HG03432 (cell line): ENCODE measurements around the gene ST6GALNAC4.
A peak's percentile ranks its signal among the peaks of the same experiment; 100 is the strongest.

Experiments
- ATAC-seq: cut with Tn5 transposase; IDR thresholded peaks from one replicate; pipeline ENCODE4 v1.9.1; 2021; ENCODE audit warnings: mild to moderate bottlenecking, moderate library complexity; ENCODE audit not compliant: unreplicated experiment

ST6GALNAC4 gene

DNA sequence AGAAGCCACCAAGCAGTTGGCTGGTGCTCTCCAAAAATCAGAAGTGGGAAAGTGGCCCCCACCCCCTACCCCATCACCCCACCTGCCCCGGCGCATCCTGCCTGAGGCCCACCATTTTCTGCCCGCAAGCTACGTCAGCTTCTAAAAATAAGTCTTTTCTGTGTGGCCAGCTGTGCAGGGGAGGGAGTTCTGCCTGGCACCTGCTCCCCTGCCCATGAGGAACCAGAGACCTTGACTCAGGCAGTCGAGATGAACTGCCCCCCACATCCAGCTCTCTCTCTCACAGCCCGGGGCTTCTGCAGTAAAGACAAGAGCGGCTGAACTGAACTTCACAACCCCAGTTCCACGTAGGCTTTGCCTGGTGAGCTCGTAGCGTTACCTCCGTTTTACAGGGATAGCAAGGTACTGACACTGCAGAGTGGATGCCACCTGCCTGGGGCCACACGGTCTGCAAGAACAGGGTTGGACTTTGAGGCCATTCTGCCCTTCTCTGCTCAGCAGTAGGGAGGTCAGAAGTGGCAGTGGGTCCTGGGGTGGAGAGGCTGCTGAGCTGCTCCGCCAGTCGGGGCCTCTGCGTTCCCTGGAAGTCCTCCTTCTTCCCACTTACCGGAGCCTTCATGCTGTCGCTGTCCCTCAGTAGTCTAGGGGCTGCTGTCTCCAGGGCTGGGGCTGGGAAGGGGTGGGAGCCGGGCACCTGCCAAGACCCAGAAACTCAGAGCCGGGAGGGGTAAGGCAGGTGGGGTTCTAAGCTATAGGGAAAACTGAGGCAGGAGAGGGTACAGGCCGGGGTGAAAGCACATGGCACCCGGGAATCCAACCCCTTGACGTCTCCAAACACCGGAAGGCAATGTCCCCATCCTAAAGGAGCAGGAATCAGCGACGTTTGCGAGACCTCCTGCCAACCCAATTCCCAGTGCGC, 781 bp downstream of the ST6GALNAC4 start:
- ATAC-seq = peak; percentile 25

- ATAC-seq = no peak
These were observed 1.5 kb downstream of the ST6GALNAC4 start for GRCh38 chr9:127915325-127915752.

DNA sequence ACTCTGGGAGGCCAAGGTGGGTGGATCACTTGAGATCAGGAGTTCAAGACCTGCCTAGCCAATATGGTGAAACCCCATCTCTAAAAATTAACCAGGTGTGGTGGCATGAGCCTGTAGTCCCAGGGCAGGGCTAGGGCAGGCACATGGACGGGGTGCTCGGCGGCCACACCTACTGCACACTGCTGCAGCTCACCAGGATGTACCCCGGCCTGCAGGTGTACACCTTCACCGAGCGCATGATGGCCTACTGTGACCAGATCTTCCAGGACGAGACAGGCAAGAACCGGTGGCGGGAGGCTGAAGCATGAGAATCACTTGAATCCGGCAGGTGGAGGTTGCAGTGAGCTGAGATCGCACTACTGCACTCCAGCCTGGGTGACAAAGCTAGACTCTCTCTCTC, 3.2 kb downstream of the ST6GALNAC4 start:
- ATAC-seq = no peak

DNA sequence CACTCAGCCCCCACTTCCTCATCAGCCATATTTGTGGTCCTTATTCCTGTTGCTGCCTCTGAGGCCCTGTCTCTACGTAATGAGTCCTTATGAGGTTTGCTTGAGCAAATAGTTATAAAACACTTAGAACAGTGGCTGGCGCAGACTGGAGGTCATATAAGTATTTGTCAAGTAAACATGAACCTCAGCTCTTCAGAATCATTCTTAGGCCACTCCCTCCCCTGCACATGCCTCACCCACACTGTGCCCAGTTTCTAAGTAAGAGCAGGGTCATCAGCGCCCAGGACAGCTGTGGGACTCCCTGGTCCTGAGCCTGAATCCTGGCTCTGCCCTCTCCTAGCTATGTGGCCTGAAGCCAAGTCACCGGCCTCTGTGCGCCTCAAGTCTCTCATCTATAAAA, 4.0 kb downstream of the ST6GALNAC4 start:
- no peak for ATAC-seq

DNA sequence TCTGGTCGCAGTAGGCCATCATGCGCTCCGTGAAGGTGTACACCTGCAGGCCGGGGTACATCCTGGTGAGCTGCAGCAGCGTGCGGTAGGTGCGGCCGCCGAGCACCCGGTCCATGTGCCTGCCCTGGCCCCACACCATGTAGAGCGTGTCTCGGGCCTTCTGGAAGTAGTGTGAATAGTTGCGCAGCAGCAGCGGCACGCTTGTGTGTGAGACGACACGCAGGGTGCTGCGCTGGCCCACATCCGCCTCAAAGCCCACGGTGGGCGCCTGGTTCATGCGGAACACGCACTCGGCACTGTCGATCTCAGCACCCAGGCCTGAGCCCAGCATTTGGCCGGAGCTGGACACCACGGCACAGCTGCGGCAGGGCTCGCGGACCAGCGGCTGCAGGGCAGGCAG, 4.5 kb downstream of the ST6GALNAC4 start:
- no peak for ATAC-seq

DNA sequence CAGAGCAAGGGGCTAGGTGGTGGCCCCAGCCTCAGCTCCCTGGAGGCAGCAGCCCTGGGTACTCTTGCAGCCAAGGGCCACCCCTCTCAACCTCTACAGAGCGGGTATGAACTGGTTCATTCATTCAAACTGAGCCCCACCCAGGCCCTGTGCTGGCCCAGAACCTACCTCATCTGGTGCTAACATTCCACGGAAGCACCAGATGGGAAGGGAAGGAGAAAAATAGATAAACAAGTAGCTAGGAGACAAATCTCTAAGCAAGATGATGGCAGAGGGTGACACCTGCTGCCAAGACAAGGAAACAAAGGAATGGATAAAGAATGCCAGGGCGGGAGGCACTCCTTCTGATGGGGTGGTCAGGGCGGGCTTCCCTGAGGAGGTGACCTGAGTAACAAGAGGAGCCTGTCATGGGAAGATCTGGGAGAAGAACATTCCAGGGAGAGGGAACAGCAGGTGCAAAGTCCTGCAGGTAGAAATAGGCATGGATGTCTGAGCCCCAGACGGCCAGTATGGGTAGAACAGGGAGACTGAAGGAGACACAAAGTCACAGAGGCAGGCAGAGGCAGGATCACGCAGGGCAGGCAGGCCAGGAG, 6.1 kb downstream of the ST6GALNAC4 start:
- ATAC-seq = no peak

- no peak for ATAC-seq
These were observed 7.0 kb downstream of the ST6GALNAC4 start for GRCh38 chr9:127909839-127910273.

DNA sequence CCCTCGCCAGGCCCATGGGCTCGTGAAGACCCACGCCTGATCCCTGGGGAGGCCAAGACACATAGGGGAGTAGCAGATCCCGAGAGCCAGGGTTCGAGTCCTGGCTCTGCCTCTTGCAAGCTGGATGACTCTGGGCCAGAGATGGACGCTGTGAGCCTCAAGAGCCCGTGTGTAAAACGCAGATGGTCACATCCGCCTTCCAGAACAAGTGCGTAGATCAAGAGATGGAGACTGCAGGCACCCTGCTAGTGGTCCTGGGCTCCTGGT, 8.2 kb downstream of the ST6GALNAC4 start:
- no peak for ATAC-seq

DNA sequence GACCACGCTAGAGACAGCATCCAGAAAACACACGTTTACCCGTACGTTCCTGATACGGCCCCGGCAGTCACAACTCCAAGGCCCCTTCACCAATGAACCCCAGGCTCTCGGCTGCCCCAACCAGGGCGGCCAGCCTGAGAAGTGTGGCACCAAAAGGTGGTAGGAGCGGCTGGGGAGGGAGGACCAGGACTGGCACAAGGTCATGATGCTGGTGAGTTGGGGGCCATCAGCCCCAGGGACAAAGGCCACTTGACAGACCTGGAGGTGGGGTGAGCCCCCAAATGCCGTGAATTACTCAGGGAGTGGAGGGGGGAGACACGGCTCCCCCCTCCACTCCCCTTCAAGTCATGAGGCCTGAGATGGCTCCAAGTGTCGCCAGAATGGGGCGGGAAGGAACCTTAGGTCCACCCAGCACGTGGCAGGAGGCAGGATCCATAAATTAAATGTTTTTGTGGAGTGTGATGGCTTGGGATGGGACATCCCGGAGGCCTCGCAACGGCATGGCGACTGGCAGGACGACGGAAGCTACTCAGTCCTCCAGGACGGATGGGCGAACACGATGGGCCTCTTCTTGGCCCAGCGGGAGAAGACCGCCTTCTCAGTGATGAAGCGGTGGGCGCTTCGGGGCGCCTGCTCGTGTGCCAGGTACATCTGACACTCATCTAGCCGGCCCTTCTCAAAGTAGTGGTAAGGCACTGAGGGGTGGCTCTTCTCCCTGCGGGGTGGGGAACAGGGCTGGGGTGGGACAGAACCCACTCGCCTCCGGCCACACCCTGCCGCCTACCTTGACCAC, 8.8 kb downstream of the ST6GALNAC4 start:
- ATAC-seq = no peak

- peak; percentile 36 for ATAC-seq
These were observed 11.1 kb downstream of the ST6GALNAC4 start for GRCh38 chr9:127905788-127906191.

DNA sequence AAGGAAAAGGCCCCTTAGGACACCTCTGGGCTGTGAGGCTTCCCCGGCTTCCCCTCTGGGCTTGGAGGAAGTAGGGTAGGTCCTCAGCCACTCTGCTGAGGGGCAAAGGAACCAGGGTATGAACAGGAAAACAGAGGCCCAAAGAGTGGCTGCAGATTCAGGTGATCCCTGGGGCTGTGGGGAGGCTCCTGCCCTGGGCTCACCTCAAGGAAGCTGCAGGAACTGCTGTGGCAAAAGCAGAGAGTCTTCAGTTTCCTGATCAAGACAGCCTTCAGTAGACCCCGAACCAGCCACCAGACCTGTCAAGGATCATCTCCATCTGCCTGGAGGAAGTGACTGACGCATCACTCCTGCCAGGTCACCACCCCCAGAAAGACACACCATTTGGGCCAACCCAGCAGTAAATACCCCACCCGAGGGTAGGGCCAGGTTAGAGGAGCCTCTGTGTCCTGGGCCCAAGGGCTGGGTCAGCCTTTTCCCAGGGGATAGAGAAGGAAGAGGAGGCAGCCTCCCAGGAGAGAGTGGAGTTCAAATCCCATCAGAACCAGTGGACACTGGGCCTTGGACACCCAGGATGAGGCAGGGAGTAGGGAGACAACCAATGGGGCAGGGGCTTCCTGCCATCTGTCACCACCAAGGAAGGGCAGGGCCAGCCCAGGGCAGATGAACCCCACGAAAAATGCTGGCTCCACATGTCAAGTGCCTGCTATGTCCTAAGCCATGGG, 11.7 kb downstream of the ST6GALNAC4 start:
- peak; percentile 1 for ATAC-seq

GRCh38 chr9:127904561-127905003, 12.3 kb downstream of the ST6GALNAC4 start:
- no peak for ATAC-seq

- no peak for ATAC-seq
These were observed 13.0 kb downstream of the ST6GALNAC4 start for GRCh38 chr9:127903557-127904475.

DNA sequence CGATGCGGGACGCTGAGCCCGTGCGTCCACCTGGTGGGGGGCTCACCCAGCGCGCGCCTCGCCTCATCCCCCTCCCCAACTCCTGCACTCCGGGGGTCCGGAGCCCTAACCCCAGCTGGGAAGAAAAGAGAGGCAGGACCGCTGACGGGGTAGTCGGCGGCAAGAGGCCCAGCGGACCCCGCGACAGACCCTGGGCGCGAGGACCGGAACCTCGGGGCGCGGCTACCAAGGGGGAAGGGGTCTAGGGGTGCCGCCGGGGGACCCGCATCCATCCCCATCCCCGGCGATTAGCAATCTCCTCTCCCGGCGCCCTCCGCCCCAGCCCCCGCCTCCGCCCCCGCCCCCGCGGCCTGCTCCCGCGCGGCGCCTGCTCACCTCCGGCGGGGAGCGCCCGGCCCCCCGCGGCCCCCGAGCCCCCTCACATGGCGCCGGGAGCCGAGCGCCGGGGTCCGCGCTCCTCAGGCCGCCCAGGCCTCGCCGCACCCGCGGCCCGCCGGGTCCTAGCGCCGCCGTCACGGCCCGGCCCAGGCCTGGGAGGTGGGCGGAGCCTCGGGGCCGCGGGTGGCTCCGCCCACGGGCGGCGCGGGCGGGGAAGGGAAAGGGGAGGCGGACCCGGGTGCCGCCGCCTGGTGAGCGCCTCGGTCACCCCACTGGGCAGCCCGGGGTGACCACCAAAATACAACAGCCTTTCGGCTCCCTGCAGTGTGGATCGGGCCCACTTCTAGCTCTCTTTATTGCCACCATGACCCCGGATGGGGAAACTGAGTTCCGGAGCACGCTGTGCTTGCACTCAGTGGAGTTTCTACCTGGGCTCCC, 17.5 kb downstream of the ST6GALNAC4 start, which contains the start of gene ST6GALNAC6:
ST6GALNAC6 (minus strand) TSS at position 476 of the 816 bp plus-strand sequence. CDS start 1,622 bp downstream, outside the sequence.
- ATAC-seq = peak; percentile 67

DNA sequence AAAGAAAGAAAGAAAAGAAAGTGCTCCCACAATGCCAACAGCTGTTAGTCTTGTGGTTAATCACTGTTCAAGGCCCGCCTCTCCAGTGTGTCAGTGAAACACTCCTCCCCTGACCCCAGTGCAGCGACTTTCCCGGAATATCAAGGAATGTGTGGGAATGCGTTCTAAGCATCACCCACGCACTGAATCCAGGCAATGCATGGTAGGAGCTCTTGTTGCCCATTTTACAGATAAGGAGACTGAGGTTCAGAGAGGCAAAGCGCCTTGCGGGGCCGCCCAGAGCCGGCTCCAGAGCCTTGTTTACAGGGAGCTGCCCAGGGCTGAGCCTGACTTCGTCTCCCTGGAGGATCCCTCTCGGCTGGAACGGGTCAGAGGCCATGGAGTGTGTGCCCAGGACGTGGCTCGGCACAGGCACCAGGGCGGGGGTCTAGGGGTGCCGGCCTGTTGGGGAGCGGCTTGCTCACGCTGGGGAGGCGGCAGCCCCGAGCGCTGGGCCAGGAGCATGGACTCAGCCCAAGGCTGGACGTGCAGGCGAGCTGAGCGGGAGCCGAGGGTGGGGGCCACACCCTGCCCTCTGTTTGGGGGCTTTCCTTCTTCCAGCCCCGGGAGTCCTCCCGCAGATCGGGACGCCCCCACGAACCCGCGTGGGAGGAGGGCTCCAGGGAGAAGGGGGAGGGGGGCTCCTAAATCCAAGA, 18.3 kb downstream of the ST6GALNAC4 start:
- ATAC-seq = no peak

GRCh38 chr9:127897193-127897692, 19.6 kb downstream of the ST6GALNAC4 start:
- no peak for ATAC-seq

GRCh38 chr9:127896395-127897192, 20.2 kb downstream of the ST6GALNAC4 start:
- no peak for ATAC-seq
